Middle frontal gyrus (tissue), 1 donor: Measurements from ENCODE around the gene HIF3A.
"Not testable (repeated sequence)": the region's sequence is repeated elsewhere in the genome, so short reads cannot be mapped to it uniquely, and the experiment has no call there.

ENCODE experiments used
- DNase-seq: peaks from one replicate; pipeline ENCODE4 v3.0.0-alpha.2; 2015; ENCODE audit warnings: low spot score; ENCODE audit errors: extremely low spot score

Gene HIF3A

GRCh38 chr19:46296722-46297461, at the start of gene HIF3A:
Gene HIF3A, plus strand, starts transcription at chr19:46297042. Its CDS starts 35 bp downstream, at chr19:46297077.
- DNase-seq: no peak

GRCh38 chr19:46250076-46250735, 46.6 kb upstream of the HIF3A start:
- DNase-seq: no peak

GRCh38 chr19:46251416-46251815, 45.4 kb upstream of the HIF3A start:
- DNase-seq: no peak

- no peak for DNase-seq
Measured at GRCh38 chr19:46254776-46255175, 42.1 kb upstream of the HIF3A start.

- DNase-seq: no peak
Measured at GRCh38 chr19:46256855-46257254, 40.0 kb upstream of the HIF3A start.

- DNase-seq: not testable (repeated sequence)
Measured at GRCh38 chr19:46261501-46261900, 35.3 kb upstream of the HIF3A start.

- DNase-seq: not testable (repeated sequence)
Measured at GRCh38 chr19:46262684-46263296, 34.1 kb upstream of the HIF3A start.

- DNase-seq: not testable (repeated sequence)
Measured at GRCh38 chr19:46264801-46265200, 32.0 kb upstream of the HIF3A start.

- peak; percentile 55 for DNase-seq
Measured at GRCh38 chr19:46265217-46265828, 31.5 kb upstream of the HIF3A start.

GRCh38 chr19:46269101-46269500, 27.7 kb upstream of the HIF3A start:
- no peak for DNase-seq

GRCh38 chr19:46270521-46271256, 26.2 kb upstream of the HIF3A start:
- no peak for DNase-seq

- DNase-seq: no peak
Measured at GRCh38 chr19:46271481-46272197, 25.2 kb upstream of the HIF3A start.

- DNase-seq: not testable (repeated sequence)
Measured at GRCh38 chr19:46273931-46274330, 22.9 kb upstream of the HIF3A start.

GRCh38 chr19:46279177-46279576, 17.7 kb upstream of the HIF3A start:
- DNase-seq: no peak

- DNase-seq: no peak
Measured at GRCh38 chr19:46283771-46284170, 13.1 kb upstream of the HIF3A start.

GRCh38 chr19:46284635-46285034, 12.2 kb upstream of the HIF3A start:
- no peak for DNase-seq

- DNase-seq: no peak
Measured at GRCh38 chr19:46287585-46287984, 9.3 kb upstream of the HIF3A start.

- DNase-seq: no peak
Measured at GRCh38 chr19:46288896-46289588, 7.8 kb upstream of the HIF3A start.

- DNase-seq: no peak
Measured at GRCh38 chr19:46289724-46290619, 6.9 kb upstream of the HIF3A start.
